ENCODE data around the gene PTRH1.

Gene PTRH1

GRCh38 chr9:127697575-127697974, 17.9 kb downstream of the PTRH1 start:
- DNase-seq (ENCODE audit: low read depth) = no peak

DNA sequence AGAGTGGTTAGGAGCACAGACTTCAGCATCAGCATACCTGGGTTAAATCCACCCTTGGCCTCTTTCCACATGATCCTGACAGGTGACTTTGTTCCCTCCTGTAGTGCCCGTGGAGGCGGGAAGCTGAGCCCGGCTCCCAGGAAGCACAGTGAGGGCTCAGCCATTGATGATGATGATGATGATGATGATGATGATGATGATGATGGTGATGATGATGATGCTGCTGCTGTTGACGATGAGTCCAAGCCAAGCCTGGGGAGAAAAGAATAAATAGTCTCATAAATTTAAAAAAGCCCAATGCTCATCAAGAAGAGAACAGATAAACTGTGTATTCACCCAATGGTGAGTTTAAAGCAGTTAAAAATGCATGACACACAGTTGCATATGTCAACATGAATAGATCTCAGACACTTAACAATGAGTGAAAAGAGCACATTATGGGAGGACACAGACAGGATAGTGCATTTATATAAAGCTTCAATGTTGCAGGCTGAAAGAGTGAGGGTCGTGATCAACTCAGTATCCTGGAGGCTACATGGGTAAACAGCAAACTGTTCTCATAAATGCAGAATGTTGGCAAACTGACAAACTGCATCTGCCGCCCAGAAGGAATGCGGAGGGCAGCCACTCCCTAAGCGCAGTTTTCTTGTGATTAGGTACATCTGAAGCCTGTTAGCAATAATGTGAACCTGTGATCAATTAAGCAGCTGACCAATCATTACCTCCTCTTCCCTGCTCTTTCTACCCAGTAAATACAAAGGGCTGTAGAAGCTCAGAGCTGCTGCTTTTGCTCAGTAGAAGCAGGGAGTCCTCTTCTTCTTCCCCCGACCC, 20.4 kb downstream of the PTRH1 start:
- no peak overlapping the region for H3K4me3 ChIP-seq (replicated peaks; ENCODE audit: low read depth, low read length)
- no peak for TF ChIP-seq CTCF (IDR thresholded peaks at IDR 0.05; ENCODE audit: low read length, missing control alignments)
- no peak for DNase-seq (ENCODE audit: low read depth)

More at GRCh38 chr9:127697575-127697974, 17.9 kb downstream of the PTRH1 start:
- no peak overlapping the region for H3K4me3 ChIP-seq (replicated peaks; ENCODE audit: low read depth, low read length)
- TF ChIP-seq CTCF (IDR thresholded peaks at IDR 0.05; ENCODE audit: low read length, missing control alignments) = no peak

GRCh38 chr9:127693697-127694096, 21.8 kb downstream of the PTRH1 start:
- no peak for TF ChIP-seq CTCF (IDR thresholded peaks at IDR 0.05; ENCODE audit: low read length, missing control alignments)
- H3K4me3 ChIP-seq (replicated peaks; ENCODE audit: low read depth, low read length) = no peak overlapping the region
- no peak for DNase-seq (ENCODE audit: low read depth)

GRCh38 chr9:127693143-127693542, 22.3 kb downstream of the PTRH1 start:
- DNase-seq (ENCODE audit: low read depth) = no peak
- no peak for TF ChIP-seq CTCF (IDR thresholded peaks at IDR 0.05; ENCODE audit: low read length, missing control alignments)
- H3K4me3 ChIP-seq (replicated peaks; ENCODE audit: low read depth, low read length) = no peak overlapping the region

GRCh38 chr9:127692071-127692470, 23.4 kb downstream of the PTRH1 start:
- no peak for TF ChIP-seq CTCF (IDR thresholded peaks at IDR 0.05; ENCODE audit: low read length, missing control alignments)
- DNase-seq (ENCODE audit: low read depth) = no peak
- no peak overlapping the region for H3K4me3 ChIP-seq (replicated peaks; ENCODE audit: low read depth, low read length)

- no peak for TF ChIP-seq CTCF (IDR thresholded peaks at IDR 0.05; ENCODE audit: low read length, missing control alignments)
- no peak overlapping the region for H3K4me3 ChIP-seq (replicated peaks; ENCODE audit: low read depth, low read length)
- DNase-seq (ENCODE audit: low read depth) = no peak
Observed at GRCh38 chr9:127690735-127691134, 24.7 kb downstream of the PTRH1 start.

All from fibroblast of pulmonary artery (primary cell).